Mucosa of stomach (tissue), 1 donor: Measurements from ENCODE around the gene SHISA3.
"Not testable (repeated sequence)": the region's sequence is repeated elsewhere in the genome, so short reads cannot be mapped to it uniquely, and the experiment has no call there.

Experiments used
- H3K27me3 ChIP-seq: one replicate; pipeline ENCODE4 v1.7.0; 2013; ENCODE audit warnings: mild to moderate bottlenecking, low read length; ENCODE audit not compliant: control insufficient read depth, insufficient read depth
- H3K36me3 ChIP-seq: one replicate; pipeline ENCODE4 v1.7.0; 2013; ENCODE audit warnings: low read length; ENCODE audit not compliant: control insufficient read depth, insufficient read depth
- H3K4me1 ChIP-seq: one replicate; pipeline ENCODE4 v1.7.0; 2013; ENCODE audit warnings: mild to moderate bottlenecking, low read length; ENCODE audit not compliant: control insufficient read depth, insufficient read depth
- H3K4me3 ChIP-seq: one replicate; pipeline ENCODE4 v1.7.0; 2013; ENCODE audit warnings: low read length
- H3K9ac ChIP-seq: one replicate; pipeline ENCODE4 v1.7.0; 2013; ENCODE audit warnings: mild to moderate bottlenecking, low read length, moderate library complexity
- H3K9me3 ChIP-seq: one replicate; pipeline ENCODE4 v1.7.0; 2013; ENCODE audit warnings: mild to moderate bottlenecking, low read length, moderate library complexity; ENCODE audit not compliant: control insufficient read depth
- donor health status: Pancreatic carcinoma.

SHISA3 gene

DNA sequence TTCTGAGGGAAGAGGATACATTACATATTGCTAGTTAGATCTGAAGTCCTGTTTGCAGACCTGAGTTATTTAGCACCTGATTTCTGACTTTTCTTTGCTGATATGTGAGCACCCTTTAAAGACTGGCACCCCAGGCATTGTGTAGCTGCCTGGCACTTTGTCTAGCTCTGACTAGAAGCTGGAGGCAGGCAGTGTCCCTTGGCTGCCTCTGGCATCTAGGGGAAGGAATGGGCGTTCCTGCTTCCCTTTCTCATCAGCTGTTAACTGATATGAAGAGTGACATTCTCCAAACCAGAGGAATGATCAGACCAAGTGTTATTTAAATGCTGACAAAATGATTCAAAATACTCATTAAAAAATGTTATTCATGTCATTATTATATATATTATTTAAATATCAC is 30.3 kb upstream of the SHISA3 start:
- no peaks in the 10 kb centered on the region for H3K36me3 ChIP-seq
- no peaks in the 10 kb centered on the region for H3K27me3 ChIP-seq
- H3K4me3 ChIP-seq = no peak overlapping the region
- H3K9ac ChIP-seq = no peak overlapping the region
- H3K9me3 ChIP-seq = no peaks in the 10 kb centered on the region
- no peaks in the 10 kb centered on the region for H3K4me1 ChIP-seq

GRCh38 chr4:42369489-42369888 is 27.8 kb upstream of the SHISA3 start:
- H3K4me1 ChIP-seq = no peaks in the 10 kb centered on the region
- no peak overlapping the region for H3K4me3 ChIP-seq
- no peaks in the 10 kb centered on the region for H3K27me3 ChIP-seq
- no peaks in the 10 kb centered on the region for H3K9me3 ChIP-seq
- H3K9ac ChIP-seq = no peak overlapping the region
- no peaks in the 10 kb centered on the region for H3K36me3 ChIP-seq

DNA sequence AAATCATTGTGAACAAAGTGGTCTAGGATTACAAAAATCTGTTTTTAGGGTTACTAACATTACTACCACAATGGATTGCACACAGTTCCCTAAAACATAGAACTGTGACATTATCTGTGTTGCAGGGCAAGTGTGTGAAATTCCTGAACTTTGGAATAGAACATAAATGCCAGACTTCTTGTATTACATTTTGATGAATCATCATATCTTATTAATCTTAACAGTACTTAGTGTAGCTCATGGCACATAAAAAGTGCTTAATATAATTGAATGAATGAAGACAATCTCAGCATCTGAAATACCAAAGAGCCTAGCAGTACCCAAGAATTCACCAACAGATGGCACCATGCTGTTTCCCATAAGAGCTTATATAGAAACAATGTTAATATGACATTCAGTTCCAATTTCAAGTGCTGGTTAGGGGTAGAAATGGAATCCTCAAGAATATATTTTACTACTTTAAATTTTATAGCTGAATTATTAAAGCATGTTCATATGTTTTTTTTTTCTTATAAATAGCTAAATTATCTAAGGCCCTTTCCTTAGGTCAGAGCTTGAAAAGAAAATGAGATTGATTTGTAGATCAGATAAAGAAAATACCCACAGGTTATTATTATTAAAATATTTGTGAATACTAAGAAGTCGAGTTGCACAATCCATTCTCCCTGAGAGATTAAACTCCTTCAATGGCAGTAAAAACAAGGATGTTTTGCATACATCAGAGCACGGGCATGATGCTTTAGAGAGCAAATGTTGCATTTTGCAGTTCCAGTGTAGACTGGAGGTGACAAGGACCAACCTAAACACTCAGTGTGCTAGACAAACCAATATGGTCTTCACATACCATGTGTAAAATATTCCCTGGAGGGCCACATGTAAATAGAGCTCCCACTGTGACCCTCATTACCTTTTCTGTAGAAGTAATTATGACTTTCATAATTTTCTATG is 25.7 kb upstream of the SHISA3 start:
- H3K27me3 ChIP-seq = peaks cover 3% of the 10 kb centered on the region
- no peaks in the 10 kb centered on the region for H3K4me1 ChIP-seq
- H3K9ac ChIP-seq = no peak overlapping the region
- H3K36me3 ChIP-seq = no peaks in the 10 kb centered on the region
- H3K9me3 ChIP-seq = no peaks in the 10 kb centered on the region
- H3K4me3 ChIP-seq = no peak overlapping the region

- H3K36me3 ChIP-seq, H3K9ac ChIP-seq, H3K27me3 ChIP-seq, H3K9me3 ChIP-seq, H3K4me3 ChIP-seq, H3K4me1 ChIP-seq: not testable (repeated sequence)
These were observed 25.0 kb upstream of the SHISA3 start for GRCh38 chr4:42372303-42372702.

DNA sequence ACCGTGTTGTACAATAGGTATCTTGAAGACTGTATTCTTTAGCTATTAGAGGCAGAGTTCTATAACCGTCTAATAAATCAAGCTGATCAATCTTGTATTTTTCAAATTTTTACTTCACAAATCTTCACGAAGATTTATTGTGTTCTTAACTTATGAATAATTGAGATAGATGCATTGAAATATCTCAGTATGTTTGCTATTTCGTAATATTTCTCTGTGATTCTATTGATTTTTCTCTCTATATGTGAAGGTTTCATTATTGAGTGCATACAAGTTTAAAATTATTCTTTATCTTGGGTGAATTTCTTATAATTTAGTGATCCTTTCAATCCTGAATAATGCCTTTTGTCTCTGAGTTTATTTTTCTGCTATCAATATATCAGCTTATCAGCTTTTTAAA is 19.8 kb upstream of the SHISA3 start:
- Histone ChIP-seq H3K9ac (no peak overlapping the region), H3K4me3 (no peak overlapping the region), H3K4me1 (no peaks in the 10 kb centered on the region), H3K27me3 (peaks cover 3% of the 10 kb centered on the region), H3K9me3 (no peaks in the 10 kb centered on the region), H3K36me3 (no peaks in the 10 kb centered on the region)

DNA sequence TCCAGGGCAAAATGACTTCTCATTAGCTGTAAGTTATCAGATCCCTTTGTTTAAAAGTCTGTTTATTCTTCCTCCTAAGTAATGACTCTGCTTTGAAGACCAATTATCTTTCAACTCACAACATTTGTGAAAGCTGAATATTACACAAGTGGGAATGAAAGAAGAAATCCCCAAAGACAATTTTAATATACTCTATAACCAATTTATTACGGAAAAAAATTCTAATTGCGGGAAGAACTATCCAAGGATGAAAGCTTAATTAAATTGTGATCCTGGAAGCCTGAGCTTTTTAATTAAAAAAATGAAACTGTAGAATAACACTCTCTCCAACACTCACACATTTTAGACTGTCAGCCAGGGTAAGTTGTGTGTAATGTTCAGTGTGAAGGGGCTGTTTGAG is 15.6 kb upstream of the SHISA3 start:
- Histone ChIP-seq H3K36me3 (no peaks in the 10 kb centered on the region), H3K9me3 (no peaks in the 10 kb centered on the region), H3K4me3 (no peak overlapping the region), H3K27me3 (no peaks in the 10 kb centered on the region), H3K9ac (no peak overlapping the region), H3K4me1 (no peaks in the 10 kb centered on the region)

DNA sequence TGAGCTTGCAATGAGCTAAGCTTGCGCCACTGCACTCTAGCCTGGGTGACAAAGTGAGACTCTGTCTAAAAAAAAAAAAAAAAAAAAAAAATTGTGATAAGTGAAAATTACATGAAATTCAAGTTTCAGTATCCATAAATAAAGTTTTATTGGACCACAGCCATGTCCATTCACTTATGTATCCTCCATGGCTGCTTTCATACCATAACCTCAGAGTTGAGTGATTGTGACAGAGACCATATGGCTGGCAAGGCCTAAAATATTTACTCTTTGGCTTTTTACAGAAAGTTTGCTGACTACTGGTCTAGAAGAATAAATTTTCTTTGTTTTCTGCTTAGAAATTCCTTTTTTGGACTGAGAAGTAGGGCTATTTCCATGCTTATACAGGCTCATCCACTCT is 11.8 kb upstream of the SHISA3 start:
- Histone ChIP-seq H3K4me1 (no peaks in the 10 kb centered on the region), H3K36me3 (no peaks in the 10 kb centered on the region), H3K9me3 (no peaks in the 10 kb centered on the region), H3K4me3 (no peak overlapping the region), H3K27me3 (no peaks in the 10 kb centered on the region), H3K9ac (no peak overlapping the region)

DNA sequence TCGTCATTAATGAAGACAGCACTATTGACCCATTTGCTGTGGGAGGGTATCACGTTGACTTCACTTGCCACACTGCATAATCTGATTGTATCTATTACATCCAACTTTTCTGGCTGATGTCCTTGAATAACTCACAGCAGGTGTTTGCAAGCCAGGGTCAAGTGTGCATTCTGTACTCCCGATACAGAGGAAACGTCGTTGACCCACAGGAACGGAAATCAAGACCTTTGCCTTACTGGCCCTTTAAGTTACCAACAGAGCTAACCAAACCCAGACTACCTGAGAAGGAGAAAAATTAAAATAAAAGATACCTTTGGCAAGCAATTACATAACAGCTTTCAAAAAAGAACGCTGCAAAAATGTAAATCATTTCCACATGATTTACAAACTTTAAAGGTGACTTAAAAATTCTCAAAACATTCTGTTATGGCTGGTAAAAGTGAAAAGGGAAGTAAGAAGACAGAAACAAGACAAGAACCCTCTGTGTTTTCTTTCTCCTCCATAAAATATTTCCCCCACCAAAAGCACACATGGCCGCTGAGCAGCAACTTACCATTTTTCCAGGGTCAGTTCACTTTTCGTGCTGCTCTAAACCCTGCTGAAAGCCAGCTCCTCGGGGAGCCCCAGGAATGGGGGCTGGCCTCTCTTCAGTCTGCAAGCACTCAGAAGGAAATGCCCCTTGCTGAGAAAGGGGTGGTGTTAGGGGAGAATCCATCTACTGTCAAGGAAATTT is 6.5 kb upstream of the SHISA3 start:
- Histone ChIP-seq H3K4me1 (no peaks in the 10 kb centered on the region), H3K9ac (no peak overlapping the region), H3K36me3 (no peaks in the 10 kb centered on the region), H3K27me3 (peaks cover 9% of the 10 kb centered on the region), H3K4me3 (no peak overlapping the region), H3K9me3 (no peaks in the 10 kb centered on the region)

DNA sequence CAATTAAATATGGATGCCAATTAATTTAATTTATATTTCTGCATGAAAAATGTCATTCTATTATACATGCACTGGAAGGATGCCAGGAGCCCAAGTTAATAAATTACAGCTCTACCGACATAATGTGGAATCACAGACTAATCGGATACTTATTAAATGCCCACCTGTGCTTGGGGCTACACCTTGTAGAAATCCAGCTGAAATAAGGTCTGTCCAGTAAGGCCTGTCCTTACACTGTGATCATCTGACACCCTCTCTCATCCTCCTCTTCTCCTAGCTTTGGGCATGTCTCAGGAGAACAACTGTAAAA is 6.0 kb upstream of the SHISA3 start:
- Histone ChIP-seq H3K36me3 (no peaks in the 10 kb centered on the region), H3K4me3 (no peak overlapping the region), H3K9me3 (no peaks in the 10 kb centered on the region), H3K9ac (no peak overlapping the region), H3K4me1 (no peaks in the 10 kb centered on the region), H3K27me3 (peaks cover 9% of the 10 kb centered on the region)

DNA sequence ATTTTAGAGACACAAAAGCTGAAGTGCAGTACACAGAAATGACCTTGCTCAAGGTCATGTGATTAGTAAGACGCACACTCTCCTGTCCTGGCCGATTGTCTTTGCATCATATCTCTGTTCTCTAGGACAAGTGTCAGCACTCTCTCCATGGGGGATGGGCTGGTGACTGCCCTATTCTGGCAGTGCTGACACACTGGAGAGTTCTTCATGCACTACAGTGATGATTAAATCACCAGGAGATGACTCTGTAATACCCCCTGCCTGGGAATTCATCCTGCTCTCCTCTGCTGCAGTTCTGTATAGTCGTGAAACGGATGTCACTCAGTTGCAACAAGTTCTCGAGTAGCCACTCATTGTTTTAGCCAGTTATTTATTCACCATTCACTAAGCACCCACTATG is 5.3 kb upstream of the SHISA3 start:
- Histone ChIP-seq H3K36me3 (no peaks in the 10 kb centered on the region), H3K4me3 (no peak overlapping the region), H3K9ac (no peak overlapping the region), H3K27me3 (peaks cover 16% of the 10 kb centered on the region), H3K4me1 (peaks cover 5% of the 10 kb centered on the region), H3K9me3 (no peaks in the 10 kb centered on the region)

- H3K4me1 ChIP-seq = peaks cover 8% of the 10 kb centered on the region
- no peaks in the 10 kb centered on the region for H3K36me3 ChIP-seq
- H3K27me3 ChIP-seq = peaks cover 20% of the 10 kb centered on the region
- no peak overlapping the region for H3K9ac ChIP-seq
- H3K4me3 ChIP-seq = no peak overlapping the region
- no peaks in the 10 kb centered on the region for H3K9me3 ChIP-seq
These were observed 4.9 kb upstream of the SHISA3 start for GRCh38 chr4:42392436-42392835.

GRCh38 chr4:42395595-42395994 is 1.7 kb upstream of the SHISA3 start:
- H3K4me1 ChIP-seq = peaks cover 16% of the 10 kb centered on the region
- H3K9me3 ChIP-seq = no peaks in the 10 kb centered on the region
- no peak overlapping the region for H3K9ac ChIP-seq
- H3K4me3 ChIP-seq = no peak overlapping the region
- peaks cover 52% of the 10 kb centered on the region for H3K27me3 ChIP-seq
- no peaks in the 10 kb centered on the region for H3K36me3 ChIP-seq
